OCI-LY1 (cell line): Measurements from ENCODE around the gene ZBTB17.
"Not testable (repeated sequence)": the region's sequence is repeated elsewhere in the genome, so short reads cannot be mapped to it uniquely, and the experiment has no call there.

ENCODE experiments used
- H2AFZ ChIP-seq: fragments of 200-600 bp; sonication (generic), shearing (Covaris generic); 2 replicates; pipeline ENCODE4 v1.6.0; 2014; ENCODE audit warnings: antibody characterized with exemption, mild to moderate bottlenecking, low read length
- H3F3A ChIP-seq: fragments of 200-600 bp; sonication (generic), shearing (Covaris generic); 2 replicates; pipeline ENCODE4 v1.6.0; 2014; ENCODE audit warnings: mild to moderate bottlenecking, antibody characterized with exemption, low read length, moderate library complexity; ENCODE audit not compliant: insufficient read depth
- H3K27ac ChIP-seq: fragments of 200-600 bp; sonication (generic); 2 replicates; pipeline ENCODE4 v1.5.1; 2014; ENCODE audit warnings: low read length, mixed run types, mild to moderate bottlenecking, low read depth; ENCODE audit not compliant: poor library complexity, severe bottlenecking
- H3K27me3 ChIP-seq: fragments of 200-600 bp; sonication (generic); 2 replicates; pipeline ENCODE4 v1.6.0; 2014; ENCODE audit warnings: antibody characterized with exemption, mild to moderate bottlenecking, low read length, moderate library complexity; ENCODE audit not compliant: insufficient read depth
- H3K36me3 ChIP-seq: fragments of 200-600 bp; sonication (generic); 2 replicates; pipeline ENCODE4 v1.6.1; 2014; ENCODE audit warnings: mild to moderate bottlenecking, antibody characterized with exemption, low read length, moderate library complexity, mixed read lengths; ENCODE audit not compliant: insufficient read depth
- H3K4me1 ChIP-seq: fragments of 200-600 bp; sonication (generic); 2 replicates; pipeline ENCODE4 v1.5.1; 2014; ENCODE audit warnings: mild to moderate bottlenecking, low read length, moderate library complexity; ENCODE audit not compliant: insufficient read depth, severe bottlenecking
- H3K4me2 ChIP-seq: fragments of 200-600 bp; sonication (generic), shearing (Covaris generic); 2 replicates; pipeline ENCODE4 v1.6.1; 2014; ENCODE audit warnings: low read length
- H3K4me3 ChIP-seq: fragments of 200-600 bp; sonication (generic); 2 replicates; pipeline ENCODE4 v1.5.1; 2014; ENCODE audit warnings: low read length, low read depth, mild to moderate bottlenecking, mixed read lengths; ENCODE audit not compliant: poor library complexity, severe bottlenecking
- H3K79me2 ChIP-seq: fragments of 200-600 bp; shearing (Covaris generic); 2 replicates; pipeline ENCODE4 v1.6.1; 2016; ENCODE audit warnings: mixed run types, low read length, mixed read lengths; ENCODE audit not compliant: insufficient read depth
- H3K9ac ChIP-seq: fragments of 200-600 bp; sonication (generic), shearing (Covaris generic); 2 replicates; pipeline ENCODE4 v1.6.1; 2014; ENCODE audit warnings: mild to moderate bottlenecking, low read length, mixed read lengths
- H3K9me2 ChIP-seq: fragments of 200-600 bp; sonication (generic), shearing (Covaris generic); 2 replicates; pipeline ENCODE4 v1.6.1; 2014; ENCODE audit warnings: low read depth, mild to moderate bottlenecking, low read length, mixed read lengths
- H3K9me3 ChIP-seq: fragments of 200-600 bp; shearing (Covaris generic); 2 replicates; pipeline ENCODE4 v1.6.1; 2014; ENCODE audit warnings: low read length, mixed read lengths
- H4K20me1 ChIP-seq: fragments of 200-600 bp; sonication (generic), shearing (Covaris generic); 2 replicates; pipeline ENCODE4 v1.6.0; 2016; ENCODE audit warnings: mild to moderate bottlenecking, low read length; ENCODE audit not compliant: insufficient read depth
- EZH2 ChIP-seq: fragments of 200-600 bp; sonication (generic), shearing (Covaris generic); IDR thresholded peaks from 2 replicates; pipeline ENCODE4 v1.8.0; 2017; ENCODE audit warnings: borderline replicate concordance, mixed run types, mild to moderate bottlenecking, antibody characterized with exemption, low read length, moderate library complexity, mixed read lengths
- TF ChIP-seq, protein P1 (sequence below): fragments of 200-600 bp; sonication (generic), shearing (Covaris generic); IDR thresholded peaks from 2 replicates; pipeline ENCODE4 v1.5.1; 2017; ENCODE audit warnings: mild to moderate bottlenecking, antibody characterized with exemption, low read length, moderate library complexity, mixed read lengths

Gene ZBTB17

DNA sequence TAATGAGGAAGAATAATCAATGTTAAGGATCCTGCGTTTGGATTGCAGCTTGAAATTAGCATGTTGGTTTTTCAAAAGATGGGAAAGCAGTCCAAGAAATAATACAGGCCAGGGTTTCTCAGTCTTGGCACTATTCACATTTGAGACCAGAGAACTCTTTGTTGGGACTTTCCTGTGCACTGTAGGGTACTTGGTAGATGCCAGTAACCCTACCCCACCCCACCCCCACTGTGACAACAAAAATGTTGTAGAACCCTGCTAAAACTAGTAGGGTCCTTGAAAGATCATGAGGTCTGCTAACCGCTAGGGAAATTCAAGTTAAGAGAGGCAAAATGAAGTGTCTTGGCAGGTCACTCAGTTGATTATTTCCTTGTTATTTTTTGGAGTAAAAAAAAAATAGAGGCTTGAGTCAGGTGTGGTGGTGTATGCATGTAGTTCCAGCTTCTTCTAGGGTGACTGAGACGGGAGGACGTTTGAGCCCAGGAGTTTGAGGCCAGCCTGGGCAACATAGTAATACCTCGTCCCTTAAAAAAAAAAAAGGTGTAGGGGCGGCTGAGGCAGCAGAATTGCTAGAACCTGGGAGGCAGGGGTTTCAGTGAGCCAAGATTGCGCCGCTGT, 75.1 kb downstream of the ZBTB17 start:
- Histone ChIP-seq H3K4me3 (no peak overlapping the region), H3F3A (no peaks in the 10 kb centered on the region), H3K27ac (no peak overlapping the region), H3K9ac (no peak overlapping the region), H3K36me3 (peaks cover 14% of the 10 kb centered on the region; the same call in 1 of the 2 replicates), H3K27me3 (no peaks in the 10 kb centered on the region), H3K9me2 (no peaks in the 10 kb centered on the region), H3K4me2 (no peak overlapping the region), H3K4me1 (peaks cover 11% of the 10 kb centered on the region), H3K9me3 (no peaks in the 10 kb centered on the region), H4K20me1 (no peaks in the 10 kb centered on the region; the same call in 1 of the 2 replicates), H3K79me2 (peaks cover 92% of the 10 kb centered on the region), H2AFZ (no peak overlapping the region)
- TF ChIP-seq, protein P1, sequence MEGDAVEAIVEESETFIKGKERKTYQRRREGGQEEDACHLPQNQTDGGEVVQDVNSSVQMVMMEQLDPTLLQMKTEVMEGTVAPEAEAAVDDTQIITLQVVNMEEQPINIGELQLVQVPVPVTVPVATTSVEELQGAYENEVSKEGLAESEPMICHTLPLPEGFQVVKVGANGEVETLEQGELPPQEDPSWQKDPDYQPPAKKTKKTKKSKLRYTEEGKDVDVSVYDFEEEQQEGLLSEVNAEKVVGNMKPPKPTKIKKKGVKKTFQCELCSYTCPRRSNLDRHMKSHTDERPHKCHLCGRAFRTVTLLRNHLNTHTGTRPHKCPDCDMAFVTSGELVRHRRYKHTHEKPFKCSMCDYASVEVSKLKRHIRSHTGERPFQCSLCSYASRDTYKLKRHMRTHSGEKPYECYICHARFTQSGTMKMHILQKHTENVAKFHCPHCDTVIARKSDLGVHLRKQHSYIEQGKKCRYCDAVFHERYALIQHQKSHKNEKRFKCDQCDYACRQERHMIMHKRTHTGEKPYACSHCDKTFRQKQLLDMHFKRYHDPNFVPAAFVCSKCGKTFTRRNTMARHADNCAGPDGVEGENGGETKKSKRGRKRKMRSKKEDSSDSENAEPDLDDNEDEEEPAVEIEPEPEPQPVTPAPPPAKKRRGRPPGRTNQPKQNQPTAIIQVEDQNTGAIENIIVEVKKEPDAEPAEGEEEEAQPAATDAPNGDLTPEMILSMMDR = no peak
- no peak for TF ChIP-seq EZH2

DNA sequence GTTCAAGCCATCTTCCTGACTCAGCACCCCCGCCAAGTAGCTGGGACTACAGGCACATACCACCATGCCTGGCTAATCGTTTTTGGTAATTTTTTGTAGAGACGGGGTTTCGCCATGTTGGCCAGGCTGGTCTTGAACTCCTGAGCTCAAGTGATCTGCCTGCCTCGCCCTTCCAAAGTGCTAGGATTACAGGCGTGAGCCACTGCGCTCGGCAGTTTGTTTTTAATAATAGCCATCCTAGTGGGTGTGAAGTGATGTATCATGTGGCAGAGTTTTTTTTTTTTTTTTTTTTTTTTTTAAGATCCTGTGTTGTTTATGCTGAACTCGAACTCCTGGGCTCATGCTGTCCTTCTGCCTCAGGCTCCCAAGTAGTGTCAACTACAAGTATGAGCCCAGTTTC, 76.6 kb downstream of the ZBTB17 start:
- H3K4me2 ChIP-seq = no peak overlapping the region
- H3K36me3 ChIP-seq = peaks cover 13% of the 10 kb centered on the region; the same call in 1 of the 2 replicates
- no peaks in the 10 kb centered on the region for H3K9me2 ChIP-seq
- H3F3A ChIP-seq = no peaks in the 10 kb centered on the region
- no peaks in the 10 kb centered on the region for H3K9me3 ChIP-seq
- H3K79me2 ChIP-seq = peaks cover 99% of the 10 kb centered on the region
- no peak overlapping the region for H3K4me3 ChIP-seq
- TF ChIP-seq EZH2 = no peak
- TF ChIP-seq, protein P1 = no peak
- H3K9ac ChIP-seq = no peak overlapping the region
- H4K20me1 ChIP-seq = no peaks in the 10 kb centered on the region; the same call in 1 of the 2 replicates
- no peaks in the 10 kb centered on the region for H3K27me3 ChIP-seq
- peaks cover 11% of the 10 kb centered on the region for H3K4me1 ChIP-seq
- no peak overlapping the region for H3K27ac ChIP-seq
- no peak overlapping the region for H2AFZ ChIP-seq

DNA sequence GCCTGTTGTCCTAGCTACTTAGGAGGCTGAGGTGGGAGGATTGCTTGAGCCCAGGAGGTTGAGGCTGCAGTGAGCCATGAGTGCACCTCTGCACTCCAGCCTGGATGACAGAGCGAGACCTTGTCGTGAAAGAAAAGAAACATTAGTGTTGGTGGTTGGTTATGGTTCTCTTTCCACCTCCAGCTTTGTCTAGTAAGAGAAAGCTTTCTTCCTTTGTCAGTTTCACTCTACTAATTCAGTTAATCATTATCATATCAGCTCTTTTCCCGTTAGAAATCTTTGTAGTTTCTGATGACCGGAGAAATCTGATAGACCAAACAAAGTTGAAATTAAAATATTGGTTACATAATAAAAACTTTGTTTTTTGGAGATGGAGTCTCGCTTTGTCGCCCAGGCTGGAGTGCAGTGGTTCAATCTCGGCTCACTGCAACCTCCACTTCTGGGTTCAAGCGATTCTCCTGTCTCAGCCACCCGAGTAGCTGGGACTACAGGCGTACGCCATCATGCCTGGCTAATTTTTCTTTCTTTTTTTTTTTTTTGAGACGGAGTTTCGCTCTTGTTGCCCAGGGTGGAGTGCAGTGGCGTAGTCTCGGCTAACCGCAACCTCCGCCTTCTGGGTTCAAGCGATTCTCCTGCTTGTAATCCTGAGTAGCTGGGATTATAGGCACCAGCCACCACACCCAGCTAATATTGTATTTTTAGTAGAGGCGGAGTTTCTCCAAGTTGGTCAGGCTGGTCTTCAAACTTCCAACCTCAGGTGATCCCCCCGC, 78.9 kb downstream of the ZBTB17 start:
- H3K4me3 ChIP-seq, H3K4me2 ChIP-seq, H3F3A ChIP-seq, H3K9me3 ChIP-seq, H2AFZ ChIP-seq, H3K9ac ChIP-seq, H3K27ac ChIP-seq, H4K20me1 ChIP-seq, H3K27me3 ChIP-seq, H3K9me2 ChIP-seq: not testable (repeated sequence)
- Histone ChIP-seq H3K36me3 (peaks cover 16% of the 10 kb centered on the region; the same call in 1 of the 2 replicates), H3K4me1 (peaks cover 26% of the 10 kb centered on the region), H3K79me2 (peaks cover 99% of the 10 kb centered on the region)
